Activated naive CD8-positive, alpha-beta T cell treated with anti-CD3 and anti-CD28 coated beads, Interleukin-2, amount 50 U/mL, for 16 hours (primary cell): Measurements from ENCODE around the gene ADGRL3.
"Not testable (repeated sequence)": the region's sequence is repeated elsewhere in the genome, so short reads cannot be mapped to it uniquely, and the experiment has no call there.

Experiments
- DNase-seq: peaks from one replicate; pipeline ENCODE4 v3.0.0-alpha.2; 2020; ENCODE audit warnings: low read depth, low spot score

Gene ADGRL3

DNA sequence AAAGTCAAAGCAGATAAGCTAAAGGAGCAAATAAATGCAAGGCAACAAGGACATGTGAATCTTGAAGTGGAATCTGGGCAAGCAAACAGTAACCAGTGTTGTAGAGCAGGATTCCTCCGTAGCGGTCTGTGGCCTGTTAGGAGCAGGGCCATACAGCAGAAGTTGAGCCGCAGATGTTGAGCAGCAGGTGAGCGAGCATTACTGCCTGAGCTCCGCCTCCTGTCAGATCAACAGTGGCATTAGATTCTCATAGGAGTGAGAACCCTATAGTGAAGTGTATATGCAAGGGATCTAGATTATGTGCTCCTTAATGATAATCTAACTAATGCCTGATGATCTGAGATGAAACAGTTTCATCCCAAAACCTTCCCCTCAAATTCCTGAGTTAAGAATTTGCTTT is 550.7 kb downstream of the ADGRL3 start:
- no peak for DNase-seq

DNA sequence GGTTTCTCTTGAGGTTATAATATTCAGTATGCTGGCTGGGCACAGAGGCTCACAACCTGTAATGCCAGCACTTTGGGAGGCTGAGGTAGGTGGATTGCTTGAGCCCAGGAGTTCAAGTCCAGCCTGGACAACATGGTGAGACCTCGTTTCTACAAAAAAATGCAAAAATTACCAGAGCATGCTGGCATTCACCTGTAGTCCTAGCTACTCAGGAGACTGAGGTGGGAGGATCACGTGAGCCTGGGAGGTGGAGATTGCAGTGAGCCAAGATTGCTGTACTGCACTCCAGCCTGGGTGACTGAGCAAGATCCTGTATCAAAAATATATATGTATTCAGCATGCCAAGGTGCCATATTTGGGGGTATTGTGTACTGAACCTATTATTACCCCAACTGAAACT is 552.5 kb downstream of the ADGRL3 start:
- no peak for DNase-seq

DNA sequence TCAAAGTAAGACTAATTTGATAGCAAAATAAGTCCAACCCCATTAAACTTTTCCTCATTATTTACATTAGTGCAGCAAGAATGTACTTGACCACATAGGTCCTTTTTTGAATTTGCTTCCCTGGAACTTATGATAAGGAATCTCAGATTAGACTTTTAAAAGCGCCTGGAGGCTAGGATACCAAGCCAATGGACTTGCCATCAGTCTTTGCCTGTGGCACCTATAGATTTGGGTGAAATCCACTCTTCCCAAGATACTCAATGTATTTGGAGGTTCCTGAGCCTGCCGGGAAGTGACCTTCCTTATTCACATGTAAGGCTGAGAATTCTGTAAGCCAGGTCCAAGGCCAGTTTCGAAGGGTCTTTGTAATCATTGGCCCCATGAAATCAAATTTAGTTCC is 553.6 kb downstream of the ADGRL3 start:
- DNase-seq, result no peak

DNA sequence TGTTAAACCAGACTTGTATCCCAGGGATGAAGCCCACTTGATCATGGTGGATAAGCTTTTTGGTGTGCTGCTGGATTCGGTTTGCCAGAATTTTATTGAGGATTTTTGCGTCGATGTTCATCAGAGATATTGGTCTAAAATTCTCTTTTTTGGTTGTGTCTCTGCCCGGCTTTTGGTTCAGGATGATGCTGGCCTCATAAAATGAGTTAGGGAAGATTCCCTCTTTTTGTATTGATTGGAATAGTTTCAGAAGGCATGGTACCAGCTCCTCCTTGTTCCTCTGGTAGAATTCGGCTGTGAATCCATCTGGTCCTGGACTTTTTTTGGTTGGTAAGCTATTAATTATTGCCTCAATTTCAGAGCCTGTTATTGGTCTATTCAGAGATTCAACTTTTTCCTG is 556.8 kb downstream of the ADGRL3 start:
- DNase-seq, result not testable (repeated sequence)

DNA sequence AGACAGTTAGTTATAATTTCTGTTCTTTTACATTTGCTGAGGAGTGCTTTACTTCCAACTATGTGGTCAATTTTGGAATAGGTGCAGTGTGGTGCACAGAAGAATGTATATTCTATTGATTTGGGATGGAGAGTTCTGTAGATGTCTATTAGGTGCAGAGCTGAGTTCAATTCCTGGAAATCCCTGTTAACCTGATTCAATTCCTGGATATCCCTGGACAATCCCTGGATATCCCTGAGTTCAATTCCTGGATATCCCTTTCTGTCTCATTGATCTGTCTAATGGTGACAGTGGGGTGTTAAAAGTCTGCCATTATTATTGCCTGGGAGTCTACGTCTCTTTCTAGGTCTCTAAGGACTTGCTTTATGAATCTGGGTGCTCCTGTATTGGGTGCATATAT is 557.9 kb downstream of the ADGRL3 start:
- not testable (repeated sequence) for DNase-seq

DNA sequence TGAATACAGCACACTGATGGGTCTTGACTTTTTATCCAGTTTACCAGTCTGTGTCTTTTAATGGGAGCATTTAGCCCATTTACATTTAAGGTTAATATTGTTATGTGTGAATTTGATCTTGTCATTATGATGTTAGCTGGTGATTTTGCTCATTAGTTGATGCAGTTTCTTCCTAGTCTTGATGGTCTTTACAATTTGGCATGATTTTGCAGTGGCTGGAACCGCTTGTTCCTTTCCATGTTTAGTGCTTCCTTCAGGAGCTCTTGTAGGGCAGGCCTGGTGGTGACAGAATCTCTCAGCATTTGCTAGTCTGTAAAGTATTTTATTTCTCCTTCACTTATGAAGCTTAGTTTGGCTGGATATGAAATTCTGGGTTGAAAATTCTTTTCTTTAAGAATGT is 558.5 kb downstream of the ADGRL3 start:
- not testable (repeated sequence) for DNase-seq

DNA sequence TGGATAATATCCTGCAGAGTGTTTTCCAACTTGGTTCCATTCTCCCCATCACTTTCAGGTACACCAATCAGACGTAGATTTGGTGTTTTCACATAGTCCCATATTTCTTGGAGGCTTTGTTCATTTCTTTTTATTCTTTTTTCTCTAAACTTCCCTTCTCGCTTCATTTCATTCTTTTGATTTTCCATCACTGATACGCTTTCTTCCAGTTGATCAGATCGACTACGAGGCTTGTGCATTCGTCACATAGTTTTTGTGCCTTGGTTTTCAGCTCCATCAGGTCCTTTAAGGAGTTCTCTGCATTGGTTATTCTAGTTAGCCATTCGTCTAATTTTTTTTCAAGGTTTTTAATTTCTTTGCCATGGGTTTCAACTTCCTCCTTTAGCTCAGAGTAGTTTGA is 559.1 kb downstream of the ADGRL3 start:
- not testable (repeated sequence) for DNase-seq

DNA sequence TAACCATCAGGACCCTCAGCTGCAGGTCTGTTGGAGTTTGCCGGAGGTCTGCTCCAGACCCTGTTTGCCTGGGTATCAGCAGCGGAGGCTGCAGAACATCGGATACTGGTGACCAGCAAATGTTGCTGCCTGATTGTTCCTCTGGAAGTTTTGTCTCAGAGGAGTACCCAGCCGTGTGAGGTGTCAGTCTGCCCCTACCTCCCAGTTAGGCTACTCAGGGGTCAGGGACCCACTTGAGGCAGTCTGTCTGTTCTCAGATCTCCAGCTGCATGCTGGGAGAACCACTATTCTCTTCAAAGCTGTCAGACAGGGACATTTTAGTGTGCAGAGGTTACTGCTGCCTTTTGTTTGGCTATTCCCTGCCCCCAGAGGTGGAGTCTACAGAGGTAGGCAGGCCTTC is 559.8 kb downstream of the ADGRL3 start:
- DNase-seq, result not testable (repeated sequence)

DNA sequence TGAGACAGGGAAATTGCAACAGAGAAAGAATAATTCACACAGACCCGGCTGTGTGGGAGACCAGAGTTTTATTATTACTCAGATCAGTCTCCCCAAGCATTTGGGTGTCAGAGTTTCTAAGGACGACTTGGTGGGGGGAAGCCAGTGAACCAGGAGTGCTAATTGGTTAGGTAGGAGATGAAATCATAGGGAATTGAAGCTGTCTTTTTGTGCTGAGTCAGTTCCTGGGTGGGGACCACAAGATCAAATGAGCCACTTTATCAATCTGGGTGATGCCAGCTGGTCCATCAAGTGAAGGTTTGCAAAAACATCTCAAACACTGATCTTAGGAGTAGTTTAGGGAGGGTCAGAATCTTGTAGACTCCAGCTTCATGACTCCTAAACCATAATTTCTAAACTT is 560.7 kb downstream of the ADGRL3 start:
- DNase-seq, result no peak

DNA sequence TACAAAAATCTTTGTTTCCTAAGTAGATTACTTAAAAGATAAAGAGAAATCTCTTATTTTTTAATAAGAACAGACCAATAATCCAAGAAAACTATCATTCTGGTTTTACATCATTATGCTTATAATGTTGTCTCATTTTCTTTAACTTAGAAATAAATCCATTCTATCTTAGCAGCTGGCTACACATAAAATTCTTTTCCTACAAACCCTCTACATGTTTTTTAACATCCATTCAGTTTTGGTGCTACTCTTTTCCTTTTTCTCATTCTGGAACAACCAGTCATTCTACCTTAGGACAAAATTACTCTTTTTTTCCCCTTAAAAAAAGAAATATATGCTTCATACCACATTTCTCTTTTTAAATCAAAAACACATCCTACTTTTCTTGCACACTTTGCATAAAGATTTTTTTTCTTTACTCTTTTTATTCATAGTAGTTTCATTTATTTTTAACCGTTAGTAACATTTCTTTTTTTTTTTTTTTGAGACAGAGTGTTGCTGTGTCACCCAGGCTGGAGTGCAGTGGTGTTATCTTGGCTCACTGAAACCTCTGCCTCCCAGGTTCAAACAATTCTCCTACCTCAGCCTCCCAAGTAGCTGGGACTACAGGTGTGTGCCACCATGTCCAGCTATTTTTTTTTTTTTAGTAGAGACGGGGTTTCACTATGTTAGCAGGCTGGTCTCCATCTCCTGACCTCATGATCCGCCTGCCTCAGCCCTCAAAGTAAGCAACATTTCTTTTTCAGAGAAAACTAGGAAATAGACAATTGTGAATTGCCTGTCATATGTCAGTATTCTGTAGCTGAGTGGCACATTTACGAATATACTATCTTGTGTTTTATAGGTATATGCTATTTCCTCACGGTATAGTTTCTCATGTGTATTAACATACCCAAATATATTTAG is 562.8 kb downstream of the ADGRL3 start:
- DNase-seq, result no peak

DNA sequence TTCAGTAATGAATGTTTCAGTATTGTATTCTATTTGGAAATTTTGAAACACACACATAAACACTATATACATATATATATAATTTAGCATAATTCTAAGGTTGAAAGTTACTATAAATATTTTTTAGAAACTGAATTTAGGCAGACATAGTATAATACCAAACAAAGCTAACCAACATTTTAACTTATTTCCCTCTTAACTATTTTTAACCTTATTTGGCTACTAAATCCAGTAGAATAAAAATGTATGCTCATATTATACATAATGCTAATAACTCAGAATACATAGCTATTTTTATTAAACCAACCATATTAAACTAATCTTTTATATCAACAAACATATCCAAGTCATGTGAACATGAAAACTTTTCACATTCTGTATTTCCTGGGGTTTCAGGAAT is 563.6 kb downstream of the ADGRL3 start:
- DNase-seq, result no peak

DNA sequence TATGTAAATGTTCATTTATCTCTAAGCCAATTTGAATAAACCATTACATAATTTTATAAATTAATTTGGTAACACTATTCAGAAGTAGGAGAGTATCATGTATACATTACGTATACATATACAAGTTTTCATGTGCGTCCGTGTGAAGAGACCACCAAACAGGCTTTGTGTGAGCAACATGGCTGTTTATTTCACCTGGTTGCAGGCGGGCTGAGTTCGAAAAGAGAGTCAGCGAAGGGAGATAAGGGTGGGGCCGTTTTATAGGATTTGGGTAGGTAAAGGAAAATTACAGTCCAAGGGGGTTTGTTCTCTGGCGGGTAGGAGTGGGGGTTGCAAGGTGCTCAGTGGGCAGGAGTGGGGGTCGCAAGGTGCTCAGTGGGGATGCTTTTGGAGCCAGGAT is 564.0 kb downstream of the ADGRL3 start:
- DNase-seq, result not testable (repeated sequence)

DNA sequence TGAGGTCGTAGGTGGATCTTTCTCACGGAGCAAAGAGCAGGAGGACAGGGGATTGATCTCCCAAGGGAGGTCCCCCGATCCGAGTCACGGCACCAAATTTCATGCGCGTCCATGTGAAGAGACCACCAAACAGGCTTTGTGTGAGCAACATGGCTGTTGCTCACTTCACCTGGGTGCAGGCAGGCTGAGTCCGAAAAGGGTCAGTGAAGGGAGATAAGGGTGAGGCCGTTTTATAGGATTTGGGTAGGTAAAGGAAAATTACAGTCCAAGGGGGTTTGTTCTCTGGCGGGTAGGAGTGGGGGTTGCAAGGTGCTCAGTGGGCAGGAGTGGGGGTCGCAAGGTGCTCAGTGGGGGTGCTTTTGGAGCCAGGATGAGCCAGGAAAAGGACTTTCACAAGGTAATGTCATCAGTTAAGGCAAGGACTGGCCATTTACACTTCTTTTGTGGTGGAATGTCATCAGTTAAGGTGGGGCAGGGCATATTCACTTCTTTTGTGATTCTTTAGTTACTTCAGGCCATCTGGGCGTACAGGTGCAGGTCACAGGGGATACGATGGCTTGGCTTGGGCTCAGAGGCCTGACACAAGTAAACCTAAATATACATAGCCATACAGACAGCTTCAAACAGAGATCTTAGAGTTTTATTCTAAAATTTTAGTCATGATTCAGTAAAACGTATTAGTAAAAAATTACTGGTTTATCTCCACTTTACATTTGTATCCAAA is 569.5 kb downstream of the ADGRL3 start:
- DNase-seq, result not testable (repeated sequence)

DNA sequence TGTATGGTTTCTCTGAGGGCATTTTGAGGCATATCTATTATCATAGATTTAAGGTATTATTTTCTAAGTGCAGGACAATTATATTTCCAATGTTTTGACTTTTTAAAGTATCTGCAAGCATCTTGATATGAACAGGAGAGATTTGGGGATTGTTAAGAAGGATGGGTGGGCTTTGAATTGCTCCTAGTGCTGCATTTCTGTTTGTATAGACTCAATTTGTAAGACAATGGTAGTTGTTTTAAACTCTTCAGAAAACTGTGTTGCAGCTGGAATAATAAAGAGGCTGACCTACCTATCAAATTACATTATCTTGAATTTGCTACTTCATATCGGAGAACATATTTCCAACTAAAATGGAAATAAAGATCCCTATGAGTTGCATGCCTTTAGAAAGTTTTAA is 570.3 kb downstream of the ADGRL3 start:
- DNase-seq, result no peak

DNA sequence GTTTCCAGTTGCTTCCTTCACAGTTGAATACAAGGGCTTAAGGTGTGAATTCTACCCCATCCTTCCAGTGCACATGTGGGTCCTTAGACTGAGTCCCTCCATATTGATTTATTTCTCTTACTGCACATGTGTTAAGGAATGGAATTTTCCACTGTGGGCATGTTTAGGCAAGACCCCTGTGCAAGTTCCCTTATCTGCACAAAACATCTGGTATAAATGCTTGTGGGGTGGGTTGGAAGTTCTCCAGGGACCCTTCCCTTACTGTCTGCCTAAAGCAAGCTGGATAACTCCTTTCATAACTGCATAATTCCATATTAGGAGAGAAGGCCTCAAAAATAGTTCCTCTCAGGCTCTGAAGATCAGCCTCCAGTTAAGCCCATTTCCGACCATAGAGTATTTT is 570.9 kb downstream of the ADGRL3 start:
- DNase-seq, result no peak

DNA sequence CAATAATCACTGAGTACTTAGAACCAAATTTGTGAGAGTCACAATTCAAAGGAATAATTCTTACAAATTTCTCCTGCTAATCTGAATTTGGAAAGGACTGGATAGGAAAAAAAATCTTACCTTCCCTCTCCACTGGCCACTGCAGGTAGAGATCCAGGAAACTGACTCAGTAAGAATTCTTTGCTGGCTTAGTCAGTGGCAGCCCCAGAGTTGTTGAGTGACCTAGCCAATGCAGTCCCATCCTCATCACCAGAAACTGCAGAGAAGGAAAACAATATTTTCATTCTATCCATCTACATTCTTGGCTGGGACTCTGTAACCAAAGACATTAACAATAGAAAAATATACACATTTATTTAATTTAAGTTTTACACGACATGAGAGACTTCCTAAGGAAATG is 572.0 kb downstream of the ADGRL3 start:
- DNase-seq, result no peak

DNA sequence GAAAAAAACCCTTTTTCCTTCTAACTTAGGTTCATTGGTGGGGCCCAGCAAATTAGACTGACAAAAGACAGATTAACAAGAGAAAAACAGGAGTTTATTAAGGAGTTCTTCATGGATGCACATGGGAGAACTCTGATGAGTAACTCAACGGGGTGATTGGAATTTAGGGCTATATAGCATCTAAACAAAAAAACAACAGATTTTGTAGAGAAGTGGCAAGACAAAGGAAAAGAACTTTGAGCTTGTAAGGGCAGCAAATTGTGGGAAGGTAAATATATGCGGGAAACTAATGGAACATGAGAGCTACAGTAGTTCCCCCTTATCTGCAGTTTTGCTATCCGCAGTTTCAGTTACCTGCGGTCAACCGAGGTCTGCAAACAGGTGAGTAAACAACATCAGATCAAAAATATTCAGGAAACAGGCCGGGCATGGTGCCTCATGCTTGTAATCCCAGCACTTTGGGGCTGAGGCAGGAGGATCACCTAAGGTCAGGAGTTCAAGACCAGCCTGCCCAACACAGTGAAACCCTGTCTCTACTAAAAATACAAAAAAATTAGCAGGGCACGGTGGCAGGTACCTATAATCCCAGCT is 573.6 kb downstream of the ADGRL3 start:
- DNase-seq, result no peak

DNA sequence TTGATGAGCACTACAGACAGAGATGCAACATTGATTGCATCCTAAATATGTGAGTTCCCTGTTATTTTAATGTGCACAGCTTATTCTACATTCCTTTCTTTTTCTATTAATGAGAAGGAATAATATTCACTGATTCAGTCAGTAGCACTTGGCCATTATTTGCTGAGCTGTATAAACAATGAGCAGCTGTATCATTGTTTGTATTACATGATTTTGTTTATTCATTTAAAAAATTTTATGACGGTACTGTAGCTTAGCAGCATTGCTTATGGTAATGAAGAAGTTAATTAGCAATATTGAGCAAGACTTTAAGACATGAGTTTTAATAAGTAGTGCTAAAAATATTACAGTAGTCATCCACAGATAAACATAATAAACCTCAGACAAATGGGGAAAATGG is 582.0 kb downstream of the ADGRL3 start:
- DNase-seq, result no peak

DNA sequence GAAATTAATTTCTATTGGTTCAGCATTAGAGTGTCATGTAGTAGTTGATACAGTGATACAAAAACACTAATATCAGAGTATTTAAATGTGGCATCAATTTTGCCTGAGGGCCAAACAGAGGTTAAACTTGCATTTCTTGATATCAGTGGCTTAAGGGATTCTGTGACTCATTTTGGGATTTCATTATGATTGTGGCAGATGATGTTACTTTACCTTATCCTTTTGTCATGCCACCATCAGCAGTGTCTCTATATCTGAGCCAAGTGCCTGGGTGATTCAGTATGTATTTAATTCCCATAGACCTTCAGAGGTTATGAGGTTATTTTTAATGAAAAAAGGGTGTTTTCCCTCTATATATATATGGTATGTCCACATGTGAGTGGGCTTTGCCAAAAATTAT is 582.9 kb downstream of the ADGRL3 start:
- DNase-seq, result no peak

DNA sequence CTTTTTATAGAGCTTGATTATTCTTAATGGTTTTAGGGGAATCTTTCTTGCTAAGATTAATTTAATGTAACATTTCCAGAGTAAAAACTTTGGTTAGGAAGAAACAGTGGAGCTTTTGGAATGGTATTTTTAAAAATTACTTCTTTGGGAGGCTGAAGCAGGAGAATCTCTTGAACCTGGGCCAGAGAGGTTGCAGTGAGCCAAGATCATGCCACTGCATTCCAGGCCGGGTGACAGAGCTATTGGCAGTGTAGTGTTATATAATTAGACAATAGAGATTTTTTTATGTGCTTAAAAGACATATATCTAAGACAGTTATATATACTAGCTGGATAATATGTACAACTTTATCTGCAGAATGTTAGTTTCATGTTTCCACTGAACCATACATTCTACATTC is 585.6 kb downstream of the ADGRL3 start:
- DNase-seq, result no peak

DNA sequence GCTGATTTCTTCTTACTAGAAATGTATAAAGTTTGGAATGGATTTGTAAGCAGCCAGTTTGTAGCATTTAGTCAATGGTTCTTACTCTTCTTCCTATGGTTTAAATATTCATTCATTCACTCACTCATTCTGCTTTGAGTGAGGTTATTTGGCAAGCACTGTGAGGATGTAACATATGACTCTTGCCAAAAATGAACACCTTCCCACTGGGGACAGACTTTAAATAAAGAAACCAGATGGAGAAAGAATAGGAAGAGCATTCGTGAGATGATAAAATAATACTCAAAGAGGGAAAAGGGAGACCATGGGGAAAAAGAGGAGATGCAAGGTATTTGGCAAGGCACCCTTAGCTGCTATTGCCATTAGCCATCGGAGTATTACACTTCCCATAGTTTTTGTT is 586.1 kb downstream of the ADGRL3 start:
- DNase-seq, result no peak

DNA sequence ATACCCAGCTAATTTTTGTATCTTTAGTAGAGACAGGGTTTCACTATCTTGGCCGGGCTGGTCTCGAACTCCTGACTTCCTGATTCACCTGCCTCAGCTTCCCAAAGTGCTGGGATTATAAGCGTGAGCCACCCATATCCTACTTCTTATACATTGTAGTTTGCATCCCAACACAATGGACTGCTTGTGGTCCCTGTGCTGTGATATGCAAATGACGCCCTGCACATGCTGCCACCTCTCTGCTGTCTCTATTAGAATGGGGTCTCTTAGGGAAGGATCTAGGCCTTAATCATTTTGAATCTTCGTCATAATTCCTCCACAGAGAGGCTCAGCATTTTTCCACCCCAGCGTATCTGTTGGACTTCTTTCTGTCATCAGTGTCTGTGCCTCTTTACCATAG is 595.9 kb downstream of the ADGRL3 start:
- no peak for DNase-seq

DNA sequence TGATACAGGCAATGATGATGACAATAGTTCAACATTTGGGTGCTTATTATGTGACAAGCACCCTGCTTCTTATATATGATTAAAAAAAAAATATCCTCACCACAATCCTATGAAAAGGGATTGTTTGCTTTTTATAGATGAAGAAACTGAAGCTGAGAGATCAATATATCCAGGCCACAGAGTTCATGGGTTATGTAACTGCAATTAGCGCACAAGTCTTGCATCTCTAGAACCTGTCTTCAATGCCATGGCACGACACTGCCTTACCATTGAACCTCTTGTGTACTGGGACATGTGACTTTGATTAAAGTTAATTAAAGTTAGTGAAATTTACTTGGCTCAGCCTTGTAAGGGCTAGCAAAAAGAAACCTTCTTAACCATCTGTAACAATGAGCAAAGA is 599.7 kb downstream of the ADGRL3 start:
- DNase-seq, result no peak
